Brain microvascular endothelial cell (primary cell): ENCODE data around the gene TRIM74.
"Not testable (repeated sequence)": the region's sequence is repeated elsewhere in the genome, so short reads cannot be mapped to it uniquely, and the experiment has no call there.

ENCODE experiments used
- DNase-seq: peaks from one replicate; pipeline ENCODE4 v3.0.0-alpha.2; 2020
- H3K27ac ChIP-seq: fragments of 250-450 bp; sonication (Bioruptor Pico); 2 replicates; pipeline ENCODE4 v1.5.1; 2020; ENCODE audit warnings: mild to moderate bottlenecking, moderate library complexity
- H3K27me3 ChIP-seq: fragments of 250-450 bp; sonication (Bioruptor Pico); replicated peaks from 2 replicates; pipeline ENCODE4 v1.5.1; 2020; ENCODE audit warnings: mild to moderate bottlenecking
- H3K36me3 ChIP-seq: fragments of 250-450 bp; sonication (Bioruptor Pico); replicated peaks from 2 replicates; pipeline ENCODE4 v1.5.1; 2020; ENCODE audit warnings: mild to moderate bottlenecking
- H3K4me3 ChIP-seq: 2 replicates; pipeline ENCODE4 v1.5.1; 2011; ENCODE audit warnings: low read depth, mild to moderate bottlenecking, control low read depth, low read length, moderate library complexity
- in situ Hi-C: cut with HindIII; loops from 2 replicates; pipeline ENCODE4 v1.10.0; 2017; ENCODE audit warnings: low sequenced_read_pairs, low pct_ligation_motif_present

The TRIM74 gene

DNA sequence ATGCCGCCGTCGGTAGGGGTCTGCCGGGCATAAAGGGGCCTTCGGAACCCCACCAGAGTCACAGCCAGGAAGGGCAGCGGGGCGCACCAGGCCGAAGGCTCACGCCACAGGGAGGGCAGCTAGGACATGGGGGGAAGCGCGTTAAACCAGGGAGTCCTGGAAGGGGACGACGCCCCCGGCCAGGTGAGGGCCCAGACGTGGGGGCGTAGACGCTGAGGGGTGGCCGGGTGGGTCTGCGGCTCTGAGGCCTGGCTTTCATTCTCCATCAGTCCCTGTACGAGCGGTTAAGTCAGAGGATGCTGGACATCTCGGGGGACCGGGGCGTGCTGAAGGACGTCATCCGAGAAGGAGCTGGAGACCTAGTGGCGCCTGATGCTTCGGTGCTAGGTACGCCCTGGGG lies 422 bp upstream of the TRIM74 start:
- H3K27me3 ChIP-seq, in situ Hi-C loops, H3K4me3 ChIP-seq, H3K36me3 ChIP-seq, DNase-seq, H3K27ac ChIP-seq: not testable (repeated sequence)

DNA sequence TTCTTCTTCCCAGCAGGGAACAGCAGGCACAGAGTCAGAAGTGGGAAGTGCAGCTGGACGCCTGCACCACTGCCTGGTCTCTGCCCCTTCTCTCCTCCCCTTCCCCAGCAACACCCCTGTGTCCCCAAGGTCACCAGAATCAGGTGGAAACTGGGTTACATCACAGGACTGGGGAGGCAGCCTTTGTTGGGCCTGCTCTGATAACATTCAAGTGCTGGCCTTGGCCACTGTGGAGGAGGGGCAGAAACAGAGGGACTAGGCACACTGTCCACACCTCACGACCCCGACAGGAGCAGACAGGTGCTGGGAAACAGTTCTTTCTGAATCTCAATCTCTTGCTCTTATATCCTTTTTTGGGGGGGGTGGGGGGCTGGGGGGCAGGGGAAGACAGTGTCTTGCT lies 2.4 kb downstream of the TRIM74 start:
- H3K27me3 ChIP-seq, H3K36me3 ChIP-seq, DNase-seq, H3K4me3 ChIP-seq, H3K27ac ChIP-seq, in situ Hi-C loops: not testable (repeated sequence)

GRCh38 chr7:72965186-72965975 lies 3.9 kb downstream of the TRIM74 start:
- H3K4me3 ChIP-seq, H3K27ac ChIP-seq, H3K27me3 ChIP-seq, H3K36me3 ChIP-seq, DNase-seq, in situ Hi-C loops: not testable (repeated sequence)

DNA sequence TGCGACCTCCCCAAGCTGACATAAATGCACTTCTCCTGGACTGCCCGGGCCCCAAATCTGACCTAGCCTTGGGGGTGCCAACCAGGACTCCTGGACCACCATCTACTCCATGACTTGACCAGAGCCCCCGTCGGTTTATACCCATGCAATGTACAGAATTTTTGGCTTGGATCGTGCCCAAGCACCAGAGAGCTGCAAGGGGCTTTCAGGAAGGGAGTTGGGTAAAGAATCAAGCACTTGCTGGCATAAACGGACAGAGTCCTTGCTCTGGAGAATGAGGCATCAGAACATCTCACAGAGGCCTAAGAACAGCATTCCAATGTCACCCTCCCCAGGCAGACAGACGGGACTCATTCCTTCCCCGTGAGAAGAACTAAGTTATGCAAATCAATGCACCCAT lies 6.2 kb downstream of the TRIM74 start:
- H3K36me3 ChIP-seq, H3K27ac ChIP-seq, H3K27me3 ChIP-seq, DNase-seq, H3K4me3 ChIP-seq, in situ Hi-C loops: not testable (repeated sequence)

GRCh38 chr7:72961346-72961650 lies 8.0 kb downstream of the TRIM74 start:
- H3K36me3 ChIP-seq, H3K4me3 ChIP-seq, in situ Hi-C loops, H3K27ac ChIP-seq, DNase-seq, H3K27me3 ChIP-seq: not testable (repeated sequence)

GRCh38 chr7:72960626-72961345 lies 8.5 kb downstream of the TRIM74 start:
- not testable (repeated sequence) for H3K27ac ChIP-seq

GRCh38 chr7:72960029-72960428 lies 9.2 kb downstream of the TRIM74 start:
- H3K27ac ChIP-seq, H3K4me3 ChIP-seq, H3K27me3 ChIP-seq, DNase-seq, H3K36me3 ChIP-seq, in situ Hi-C loops: not testable (repeated sequence)

More at GRCh38 chr7:72960626-72961345, 8.5 kb downstream of the TRIM74 start:
- H3K27me3 ChIP-seq, DNase-seq, H3K4me3 ChIP-seq, H3K36me3 ChIP-seq, in situ Hi-C loops: not testable (repeated sequence)

DNA sequence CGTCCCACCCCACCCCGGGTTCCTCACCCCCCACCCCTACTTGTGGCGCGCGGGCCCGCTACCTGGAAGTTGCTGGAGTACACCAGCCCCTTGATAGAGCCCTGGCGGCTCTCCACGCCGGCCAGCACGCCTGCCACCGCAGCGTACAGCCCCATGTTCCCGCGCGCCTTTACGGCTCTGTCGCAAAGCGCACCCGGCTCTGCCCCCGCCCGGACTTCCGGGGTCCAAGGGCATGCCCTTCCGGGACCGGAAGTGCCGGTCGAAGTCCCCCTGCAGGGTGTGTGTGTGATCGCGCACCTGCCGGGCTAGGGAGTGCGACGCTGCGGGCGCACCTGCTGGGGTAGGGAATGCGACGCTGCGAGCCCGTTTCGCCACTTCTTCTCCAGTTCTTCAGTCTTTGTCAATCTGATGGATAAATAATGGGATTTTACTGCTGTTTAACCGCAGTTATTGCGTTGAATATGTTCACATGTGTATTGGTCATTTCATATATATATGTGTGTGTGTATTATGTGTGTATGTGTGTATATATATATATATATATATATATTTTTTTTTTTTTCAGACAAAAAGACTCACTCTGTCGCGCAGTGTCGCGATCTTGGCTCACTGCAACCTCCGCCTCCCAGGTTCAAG lies 14.6 kb downstream of the TRIM74 start:
- in situ Hi-C loops, H3K4me3 ChIP-seq, DNase-seq, H3K27ac ChIP-seq, H3K36me3 ChIP-seq, H3K27me3 ChIP-seq: not testable (repeated sequence)

DNA sequence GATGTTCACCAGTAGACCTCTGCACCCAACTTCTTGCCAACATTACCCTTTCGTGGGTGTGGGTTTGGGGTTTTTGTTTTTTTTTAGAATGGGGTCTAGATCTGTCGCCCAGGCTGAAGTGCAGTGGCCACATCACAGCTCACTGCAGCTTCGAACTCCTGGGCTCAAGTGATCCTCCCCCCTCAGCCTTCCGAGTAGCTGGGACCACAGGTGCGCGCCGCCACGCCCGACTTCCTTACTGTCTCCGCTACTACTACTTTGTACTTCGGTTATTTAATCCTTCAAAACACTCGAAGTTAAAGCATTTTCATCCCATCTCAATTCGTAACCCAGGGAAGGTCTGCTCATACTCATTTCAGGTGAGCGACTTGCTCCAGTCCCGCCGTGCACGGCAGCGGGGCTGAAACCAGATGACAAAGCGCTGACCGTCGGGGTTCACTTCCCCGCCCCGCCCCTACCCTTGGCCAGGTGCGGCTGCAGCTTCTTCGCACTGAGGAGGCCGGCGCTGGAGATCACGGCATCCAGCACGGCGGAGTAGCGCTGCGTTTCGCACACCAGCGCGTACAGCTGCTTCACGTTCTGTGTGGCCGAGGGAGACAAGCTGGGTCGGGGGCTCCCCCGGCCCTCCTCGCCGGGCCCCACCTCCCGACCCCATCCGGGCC lies 15.2 kb downstream of the TRIM74 start:
- H3K27me3 ChIP-seq, H3K27ac ChIP-seq, in situ Hi-C loops, DNase-seq, H3K36me3 ChIP-seq: not testable (repeated sequence)
- H3K4me3 ChIP-seq: peak overlapping the region; percentile 33

GRCh38 chr7:72950432-72950831 lies 18.8 kb downstream of the TRIM74 start:
- H3K27me3 ChIP-seq, H3K36me3 ChIP-seq, DNase-seq, H3K4me3 ChIP-seq, H3K27ac ChIP-seq, in situ Hi-C loops: not testable (repeated sequence)

GRCh38 chr7:72949686-72950085 lies 19.6 kb downstream of the TRIM74 start:
- H3K27me3 ChIP-seq, DNase-seq, H3K36me3 ChIP-seq, H3K4me3 ChIP-seq, H3K27ac ChIP-seq, in situ Hi-C loops: not testable (repeated sequence)

GRCh38 chr7:72949276-72949675 lies 20.0 kb downstream of the TRIM74 start:
- H3K27me3 ChIP-seq, in situ Hi-C loops, H3K27ac ChIP-seq, H3K36me3 ChIP-seq, H3K4me3 ChIP-seq, DNase-seq: not testable (repeated sequence)

GRCh38 chr7:72948714-72949113 lies 20.6 kb downstream of the TRIM74 start:
- in situ Hi-C loops: not testable (repeated sequence)

More at GRCh38 chr7:72948714-72949113, 20.6 kb downstream of the TRIM74 start:
- DNase-seq, H3K27ac ChIP-seq, H3K4me3 ChIP-seq, H3K36me3 ChIP-seq, H3K27me3 ChIP-seq: not testable (repeated sequence)
